T follicular helper cell (primary cell): ENCODE results near the gene UFD1.

Experiments
- DNase-seq: peaks from one replicate; pipeline ENCODE4 v3.0.0-alpha.2; 2020; ENCODE audit warnings: low read depth

UFD1 gene

GRCh38 chr22:19471572-19471971 is 7.4 kb downstream of the UFD1 start:
- no peak for DNase-seq

GRCh38 chr22:19470010-19470409 is 9.0 kb downstream of the UFD1 start:
- no peak for DNase-seq

- DNase-seq, result no peak
Observed at GRCh38 chr22:19469421-19469820, 9.6 kb downstream of the UFD1 start.

- DNase-seq, result no peak
Observed at GRCh38 chr22:19467912-19468311, 11.1 kb downstream of the UFD1 start.

GRCh38 chr22:19466848-19467752 is 11.9 kb downstream of the UFD1 start:
- no peak for DNase-seq

- no peak for DNase-seq
Observed at GRCh38 chr22:19466126-19466716, 12.8 kb downstream of the UFD1 start.

GRCh38 chr22:19464975-19465374 is 14.0 kb downstream of the UFD1 start:
- no peak for DNase-seq

GRCh38 chr22:19464546-19464945 is 14.4 kb downstream of the UFD1 start:
- DNase-seq, result no peak

GRCh38 chr22:19463491-19464469 is 15.2 kb downstream of the UFD1 start:
- no peak for DNase-seq

- DNase-seq, result no peak
Observed at GRCh38 chr22:19463008-19463407, 16.0 kb downstream of the UFD1 start.

- no peak for DNase-seq
Observed at GRCh38 chr22:19461506-19461905, 17.5 kb downstream of the UFD1 start.

GRCh38 chr22:19460036-19460435 is 19.0 kb downstream of the UFD1 start:
- DNase-seq, result no peak

GRCh38 chr22:19457828-19458428 is 21.1 kb downstream of the UFD1 start:
- DNase-seq, result no peak

- DNase-seq, result no peak
Observed at GRCh38 chr22:19456541-19456940, 22.5 kb downstream of the UFD1 start.

GRCh38 chr22:19455585-19456370 is 23.2 kb downstream of the UFD1 start:
- DNase-seq, result no peak

- no peak for DNase-seq
Observed at GRCh38 chr22:19455033-19455432, 24.0 kb downstream of the UFD1 start.

- no peak for DNase-seq
Observed at GRCh38 chr22:19454156-19454555, 24.8 kb downstream of the UFD1 start.

GRCh38 chr22:19453718-19454117 is 25.3 kb downstream of the UFD1 start:
- DNase-seq, result no peak

GRCh38 chr22:19451570-19451969 is 27.4 kb downstream of the UFD1 start:
- DNase-seq, result no peak

- no peak for DNase-seq
Observed at GRCh38 chr22:19450363-19451175, 28.4 kb downstream of the UFD1 start.
